ENCODE measurements around the gene MRPS23. TPM values are rescaled to one million over a fixed set of nuclear protein-coding genes. Genes with fewer than 3 reads are reported as not detected.
"Not testable (repeated sequence)": the region's sequence is repeated elsewhere in the genome, so short reads cannot be mapped to it uniquely, and the experiment has no call there.

Gene MRPS23
- total RNA-seq, 1 experiment from 2014 or later: 70.3 TPM

DNA sequence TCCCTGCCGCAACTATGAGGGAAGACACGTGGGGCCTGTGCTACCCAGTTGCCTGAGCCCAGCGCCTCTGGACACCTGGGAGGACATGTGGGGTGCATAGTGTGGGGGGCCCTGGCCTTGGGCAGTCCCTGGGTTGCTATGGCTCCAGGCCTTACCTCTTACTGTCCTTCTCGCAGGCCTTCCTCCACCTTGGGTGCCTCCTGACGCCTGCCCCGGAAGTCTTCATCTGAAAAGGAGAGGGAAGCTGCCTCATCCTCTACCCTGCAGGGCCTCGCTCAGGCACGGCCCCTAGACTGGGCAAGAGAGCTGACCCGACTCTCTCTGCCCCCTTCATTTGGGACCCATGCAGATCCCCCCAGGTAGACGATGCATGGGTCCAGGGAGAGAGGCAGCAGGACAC lies 16.5 kb upstream of the MRPS23 start:
- no peak for DNase-seq (ENCODE audit: extremely low read depth, low read depth)

DNA sequence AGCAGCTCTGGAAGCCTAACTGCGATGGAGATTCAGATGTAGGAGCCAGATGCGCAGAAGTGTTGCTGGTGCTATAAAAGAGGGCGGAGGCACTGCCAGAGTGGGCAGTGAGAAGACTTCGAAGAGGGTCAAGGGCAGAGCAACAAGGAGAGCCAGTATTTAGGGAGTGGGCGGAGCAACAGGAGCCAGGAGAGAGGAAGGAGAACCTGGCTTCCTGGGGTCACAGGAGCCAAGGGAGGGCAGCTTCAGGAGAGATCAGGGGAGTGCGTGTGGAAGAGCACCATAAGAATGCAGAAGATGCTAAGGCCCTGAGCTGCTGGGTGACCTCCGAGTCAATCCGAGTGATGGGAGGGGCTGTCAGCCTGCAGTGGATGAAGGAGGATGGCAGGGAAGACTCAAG lies 14.4 kb upstream of the MRPS23 start:
- DNase-seq (ENCODE audit: extremely low read depth, low read depth): no peak

DNA sequence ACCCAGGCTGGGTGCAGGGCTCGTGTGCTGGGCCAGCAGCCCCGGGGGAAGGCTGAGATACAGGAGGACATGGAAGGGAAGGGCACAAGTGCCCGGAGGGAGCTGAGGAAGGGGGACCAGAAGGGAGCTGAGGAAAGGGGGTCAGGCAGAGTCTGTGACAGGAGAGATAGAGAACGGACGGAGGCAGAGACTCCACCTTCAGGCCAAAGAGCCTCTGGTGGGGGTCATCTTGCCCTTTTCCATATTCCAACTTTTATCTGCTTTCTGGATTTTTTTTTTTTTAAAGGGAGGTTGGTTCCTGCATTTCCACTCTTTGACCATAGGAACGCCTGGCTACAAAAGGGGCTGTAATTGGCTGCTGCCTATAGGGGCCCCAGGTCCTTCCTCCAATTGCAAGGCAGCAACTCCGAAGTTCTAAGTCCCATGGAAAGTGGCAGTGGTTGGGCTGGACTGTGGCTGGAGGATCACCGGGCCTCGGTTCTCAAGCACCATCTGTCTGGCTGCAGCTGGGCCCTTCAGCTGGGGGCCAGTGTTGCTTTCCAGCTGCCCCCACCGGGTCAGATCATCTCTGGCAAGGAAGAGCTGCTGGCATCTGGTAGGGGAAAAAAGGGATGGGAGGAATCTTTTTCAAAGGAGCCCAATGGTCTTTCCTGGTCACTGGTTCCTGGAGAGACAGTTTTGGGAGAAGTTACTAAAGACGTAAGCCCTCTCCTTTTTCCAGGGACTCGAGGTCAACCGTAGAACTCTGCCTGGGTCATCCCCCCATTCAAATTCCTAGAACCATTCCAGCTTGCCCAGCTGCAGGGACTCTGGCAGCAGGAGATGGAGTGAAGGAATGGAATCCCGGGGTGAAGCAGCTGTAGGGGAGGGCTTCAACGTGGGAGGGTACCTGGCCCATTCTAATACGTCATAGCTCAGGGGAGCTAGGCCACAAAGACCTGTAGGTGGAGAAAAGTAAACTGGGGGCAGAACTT lies 13.1 kb upstream of the MRPS23 start:
- DNase-seq (ENCODE audit: extremely low read depth, low read depth): no peak

DNA sequence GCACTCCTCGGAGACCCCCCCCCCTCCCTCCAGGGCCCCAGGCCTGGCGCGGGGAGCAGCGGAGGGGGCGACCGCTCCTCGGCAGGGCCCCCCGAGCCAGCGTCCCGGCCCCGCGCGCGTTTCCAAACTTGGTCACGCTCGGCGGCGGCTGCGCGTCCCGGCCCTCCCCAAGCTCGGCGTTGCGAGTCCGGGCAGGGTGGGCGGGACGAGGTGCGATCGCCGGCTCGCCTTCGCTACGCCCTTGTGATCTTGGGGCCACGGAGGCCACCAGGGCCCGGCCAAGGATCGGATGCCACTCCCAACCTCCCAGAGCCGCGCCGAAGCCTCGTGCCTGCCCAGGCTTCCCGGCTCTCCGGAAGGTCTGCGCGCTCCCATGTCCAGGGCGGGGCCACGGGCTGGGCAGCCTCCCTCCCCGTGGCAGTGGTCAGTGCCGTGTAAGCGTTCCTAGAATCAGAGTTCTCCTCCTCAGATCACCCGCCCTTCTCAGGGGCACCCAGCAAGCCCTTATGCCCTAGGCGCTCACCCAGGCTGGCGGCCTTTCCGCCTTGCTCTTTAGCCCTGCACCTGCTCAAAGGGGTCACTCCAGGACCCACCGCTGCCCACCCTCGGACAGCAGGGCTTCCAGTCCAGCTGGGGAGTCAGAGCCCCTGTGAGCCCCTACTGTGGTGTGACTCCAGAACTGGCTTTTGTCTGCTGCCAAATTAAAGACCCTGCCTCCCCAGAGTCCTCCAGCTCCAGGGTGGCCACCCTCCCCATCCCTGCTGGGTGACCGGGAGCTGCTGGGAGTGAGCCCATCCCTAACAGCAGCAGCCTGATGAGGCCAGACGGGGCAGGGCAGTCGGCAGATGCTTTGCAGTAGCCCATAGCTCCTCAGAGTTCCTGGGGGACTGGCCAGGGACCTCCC lies 12.2 kb upstream of the MRPS23 start:
- no peak for DNase-seq (ENCODE audit: extremely low read depth, low read depth)

DNA sequence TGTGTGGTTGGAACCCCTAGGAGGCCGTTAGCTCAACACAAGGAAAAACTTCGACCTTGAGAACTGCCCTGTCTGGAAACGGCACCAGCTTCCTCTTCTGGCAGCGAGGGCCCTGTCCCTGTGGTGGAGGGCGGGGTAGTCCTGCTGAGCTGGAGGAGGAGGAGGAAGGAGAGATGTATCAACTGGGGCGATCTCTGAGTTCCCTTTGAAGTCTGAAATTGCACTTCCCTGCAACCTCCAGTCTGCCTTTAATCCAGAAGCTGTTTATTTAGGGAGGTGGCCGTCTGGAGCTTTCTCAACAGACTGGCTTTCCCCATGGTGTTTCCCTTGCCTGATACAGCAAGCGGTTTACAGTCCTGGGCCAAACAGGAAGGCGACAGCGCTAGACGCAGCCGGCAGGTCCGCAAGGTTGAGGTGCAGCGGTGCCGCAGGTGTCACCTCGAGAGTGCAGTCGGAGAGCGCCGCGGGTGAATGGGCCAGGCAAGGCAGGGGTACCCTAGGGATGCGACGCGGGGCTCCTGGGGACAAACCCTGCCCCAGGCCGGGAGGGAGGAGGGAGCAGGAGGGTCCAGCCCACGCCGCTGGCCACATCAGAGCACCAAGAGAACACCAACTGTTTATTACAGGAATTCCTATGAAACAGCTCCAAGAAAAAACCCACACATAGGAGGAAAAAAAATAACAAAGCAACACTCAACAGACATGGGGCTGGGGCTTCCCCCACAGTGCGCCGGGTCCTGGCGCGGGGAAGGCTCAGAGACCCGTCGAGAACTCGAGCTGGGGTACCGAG lies 11.4 kb upstream of the MRPS23 start:
- DNase-seq (ENCODE audit: extremely low read depth, low read depth): no peak

DNA sequence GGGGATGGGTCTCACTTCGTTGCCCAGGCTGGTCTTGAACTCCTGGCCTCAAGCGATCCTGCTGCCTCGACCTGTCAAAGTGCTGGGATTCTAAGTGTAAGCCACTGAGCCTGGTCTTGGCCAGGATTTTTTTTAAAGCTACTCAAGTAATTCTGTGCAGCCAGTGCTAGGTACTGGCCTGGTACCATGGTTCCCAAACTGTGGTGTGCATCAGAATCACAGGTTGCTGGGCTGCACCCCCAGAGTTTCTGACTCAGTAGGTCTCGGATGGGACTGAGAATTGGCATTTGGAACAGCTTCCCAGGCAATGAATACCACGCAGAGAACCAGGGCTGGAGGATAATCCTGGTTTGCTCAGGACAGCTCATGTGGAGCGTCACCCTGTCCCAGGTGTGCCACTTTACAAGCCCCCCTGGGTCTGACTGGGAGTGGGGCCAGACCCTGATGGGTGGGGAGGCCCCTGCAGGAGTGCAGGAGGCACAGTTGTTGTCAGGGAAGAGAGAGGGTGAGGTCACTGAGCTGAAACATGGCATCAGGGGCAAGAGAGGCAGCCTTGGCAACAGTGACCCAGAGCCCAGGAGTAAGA lies 10.7 kb upstream of the MRPS23 start:
- DNase-seq (ENCODE audit: extremely low read depth, low read depth): no peak

DNA sequence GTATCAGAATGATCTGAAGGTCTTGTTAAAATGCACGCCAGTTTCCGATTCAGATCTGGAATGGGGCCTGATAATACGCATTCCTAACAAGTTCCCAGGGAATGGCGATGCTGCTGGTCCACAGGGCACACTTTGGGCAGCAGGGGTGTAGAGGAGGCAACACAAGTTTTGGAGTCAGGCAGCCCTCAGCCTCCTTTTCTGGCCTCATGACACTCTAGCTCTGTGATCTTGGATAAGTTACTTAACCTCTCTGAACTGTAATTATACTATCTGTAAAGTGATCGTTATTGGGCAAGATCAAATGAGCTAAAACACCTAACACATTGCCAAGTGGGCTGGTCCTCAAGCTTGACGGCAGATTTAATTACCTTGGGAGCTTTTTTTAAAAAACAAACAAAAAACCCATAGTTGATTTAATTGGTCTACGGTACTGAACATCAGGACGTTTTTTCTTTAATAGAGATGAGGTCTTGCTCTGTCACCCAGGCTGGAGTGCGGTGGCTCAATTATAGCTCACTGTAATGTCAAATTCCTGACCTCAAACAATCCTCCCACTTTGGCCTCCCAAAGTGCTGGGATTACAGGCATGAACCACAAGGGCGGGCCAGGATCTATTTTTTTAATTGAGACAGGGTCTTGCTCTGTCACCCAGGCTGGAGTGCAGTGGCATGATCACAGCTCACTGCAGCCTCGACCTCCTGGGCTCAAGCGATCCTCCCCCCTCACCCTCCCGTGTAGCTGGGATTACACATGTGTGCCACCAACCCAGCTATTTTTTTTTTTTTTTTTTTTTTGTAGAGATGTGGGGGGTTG lies 10.0 kb upstream of the MRPS23 start:
- no peak for DNase-seq (ENCODE audit: extremely low read depth, low read depth)

DNA sequence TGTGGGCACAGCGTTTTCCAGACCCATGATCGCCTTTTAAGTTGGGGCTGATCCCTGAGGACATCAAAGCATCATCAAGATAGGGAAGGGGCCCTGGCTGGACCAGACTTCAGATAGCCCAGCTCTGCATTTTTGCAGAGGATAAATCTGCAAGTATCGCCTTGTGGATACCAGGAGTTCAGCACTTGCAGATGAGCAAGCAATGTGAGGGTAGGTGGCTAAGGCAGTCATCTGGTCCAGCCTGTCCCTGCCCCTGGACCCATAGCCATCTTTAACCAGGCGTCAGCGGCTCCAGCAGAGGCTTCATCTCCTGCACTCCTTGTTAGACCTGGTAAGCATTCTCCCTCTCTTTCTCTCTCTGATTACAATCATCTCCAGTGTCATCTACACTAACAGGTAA lies 9.0 kb upstream of the MRPS23 start:
- DNase-seq (ENCODE audit: extremely low read depth, low read depth): no peak

DNA sequence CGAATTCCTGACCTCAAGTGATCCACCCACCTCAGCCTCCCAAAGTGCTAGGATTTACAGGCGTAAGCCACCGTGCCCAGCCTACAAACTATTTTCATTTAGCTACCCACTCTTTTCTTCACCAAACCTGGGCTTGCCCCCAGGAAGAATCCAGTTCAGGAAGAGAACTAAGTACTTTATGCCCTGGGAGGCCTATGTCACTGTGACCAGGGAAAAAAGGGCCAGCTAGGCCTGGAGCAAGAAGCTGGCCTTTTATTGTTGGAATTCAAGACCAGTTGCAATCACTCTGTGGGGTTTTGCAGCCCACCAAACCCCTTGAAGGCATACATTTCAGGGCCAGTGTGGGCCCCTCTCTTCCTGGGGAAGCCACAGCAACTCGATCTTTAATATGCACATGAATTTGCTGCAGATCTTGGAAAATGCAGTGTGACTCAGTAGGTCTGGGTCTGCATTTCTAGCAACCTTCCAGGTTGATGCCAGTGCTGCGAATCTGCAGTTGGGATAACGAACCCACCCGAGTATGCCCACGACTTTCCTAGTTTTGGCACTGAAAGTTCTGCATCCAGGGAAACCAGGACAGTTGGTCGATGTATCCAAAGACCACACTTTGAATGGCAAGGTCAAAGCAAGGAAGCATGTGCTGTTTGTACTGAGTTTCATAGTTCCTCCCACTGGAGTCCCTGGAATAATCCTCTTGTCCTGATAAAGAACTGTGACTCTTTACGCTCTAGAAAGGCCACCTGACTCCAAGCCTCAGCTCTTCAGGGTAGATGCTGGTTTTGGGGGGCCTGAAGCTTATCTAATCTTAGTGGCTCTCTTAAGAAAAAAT lies 7.2 kb upstream of the MRPS23 start:
- DNase-seq (ENCODE audit: extremely low read depth, low read depth): no peak

DNA sequence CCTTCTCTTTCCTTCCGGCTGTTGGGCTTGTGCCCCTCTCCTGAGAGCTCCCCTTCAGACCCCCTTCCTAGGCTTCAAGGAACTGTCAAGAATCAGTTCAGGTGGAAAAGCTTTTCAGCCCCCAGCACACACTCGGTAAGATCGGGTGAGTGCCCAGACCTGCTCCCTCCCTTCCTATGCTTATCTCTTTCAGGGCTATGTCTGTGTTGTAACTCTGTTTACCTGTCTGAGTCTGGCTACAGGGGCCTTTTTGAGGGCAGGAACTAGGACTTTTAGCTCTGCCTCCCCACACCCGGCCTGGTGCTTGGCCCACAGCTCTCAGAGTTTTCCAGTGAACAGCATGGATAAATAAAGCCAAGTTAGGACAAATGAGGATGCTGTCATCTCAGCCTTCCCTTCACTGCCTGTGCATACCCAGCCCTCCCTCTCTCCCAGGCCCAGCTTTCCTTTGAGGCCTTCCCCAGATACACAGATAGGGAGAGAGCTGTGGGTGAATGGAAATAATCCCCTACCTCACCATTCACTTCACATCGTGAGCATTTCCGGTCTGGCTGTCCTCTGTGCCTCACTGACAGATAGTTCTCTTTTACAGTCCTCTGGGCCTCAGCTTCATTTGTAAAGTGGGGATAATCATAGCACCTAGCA lies 5.7 kb upstream of the MRPS23 start:
- no peak for DNase-seq (ENCODE audit: extremely low read depth, low read depth)

DNA sequence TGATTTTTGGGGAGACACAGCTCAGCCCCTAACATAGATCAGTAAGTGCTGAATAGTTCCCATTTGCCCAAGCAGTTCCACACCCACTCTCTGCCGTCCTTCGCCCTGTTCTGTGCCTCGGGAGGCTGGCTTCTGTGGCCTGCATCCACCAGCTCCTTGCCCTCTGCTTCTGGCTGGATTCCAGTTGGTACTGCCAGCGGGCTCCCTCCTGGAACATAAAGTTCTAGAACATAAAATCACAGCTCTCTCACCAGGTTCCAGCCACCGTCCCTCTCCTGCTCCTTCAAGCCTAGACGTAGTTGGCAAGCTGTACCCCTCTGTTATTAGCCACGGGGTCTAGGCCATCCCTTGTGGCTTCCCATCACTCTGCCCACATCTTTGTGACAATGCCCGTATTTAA lies 3.9 kb upstream of the MRPS23 start:
- no peak for DNase-seq (ENCODE audit: extremely low read depth, low read depth)

DNA sequence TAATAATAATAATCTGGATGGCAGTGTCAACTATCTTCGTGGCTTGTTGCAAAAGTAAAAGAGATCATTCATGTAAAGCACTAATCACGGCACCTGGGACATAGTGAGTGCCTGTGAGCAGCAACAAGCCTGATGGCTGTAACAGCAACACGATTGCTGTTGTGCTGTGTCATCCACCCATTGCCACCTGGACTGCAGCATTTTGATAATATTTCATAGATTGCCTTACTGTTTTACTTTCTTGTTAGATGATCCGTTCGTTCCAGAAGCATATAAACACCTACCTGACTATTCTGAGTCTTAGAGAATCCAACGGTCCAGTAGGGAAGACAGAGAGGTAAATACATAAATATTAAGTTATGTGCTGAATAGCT lies 3.1 kb upstream of the MRPS23 start:
- DNase-seq (ENCODE audit: extremely low read depth, low read depth): no peak

DNA sequence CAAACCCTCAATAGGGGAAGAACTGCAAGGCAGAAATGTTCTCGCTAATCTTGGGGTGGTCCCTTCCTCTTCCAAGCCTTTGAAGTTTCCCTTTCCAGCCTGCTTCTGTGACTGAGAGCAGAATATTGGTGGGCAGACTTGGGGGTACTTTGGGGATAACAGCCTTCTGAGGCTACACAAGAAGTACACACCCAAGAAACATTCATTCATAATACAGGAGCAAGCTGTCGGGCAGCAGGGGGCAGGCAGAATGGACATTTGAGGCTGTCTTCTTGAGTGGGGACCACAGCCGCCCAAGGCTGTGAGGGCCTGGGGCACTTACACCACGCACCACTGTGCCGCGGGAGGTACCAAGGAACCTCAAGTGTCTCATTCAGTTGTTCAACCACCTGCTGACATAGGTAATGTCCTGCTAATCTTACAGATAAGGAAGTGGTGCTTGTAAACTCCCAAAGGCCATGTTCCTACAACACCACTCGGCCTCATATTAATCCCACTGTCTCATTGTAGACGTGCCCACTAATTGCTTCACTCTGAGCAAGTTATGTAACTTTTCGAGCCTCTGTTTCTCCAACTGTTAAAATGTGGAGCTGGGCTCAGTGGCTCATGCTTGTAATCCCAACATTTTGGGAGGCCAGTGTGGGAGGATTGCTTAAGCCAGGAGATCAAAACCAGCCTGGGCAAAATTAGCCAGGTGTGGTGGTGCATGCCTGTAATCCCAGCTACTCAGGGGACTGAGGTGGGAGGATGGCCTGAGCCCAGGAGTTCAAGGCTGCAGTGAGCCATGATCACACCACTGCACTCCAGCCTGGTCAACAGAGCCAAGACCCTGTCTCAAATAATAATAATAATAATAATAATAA lies 2.5 kb upstream of the MRPS23 start:
- DNase-seq (ENCODE audit: extremely low read depth, low read depth): no peak

DNA sequence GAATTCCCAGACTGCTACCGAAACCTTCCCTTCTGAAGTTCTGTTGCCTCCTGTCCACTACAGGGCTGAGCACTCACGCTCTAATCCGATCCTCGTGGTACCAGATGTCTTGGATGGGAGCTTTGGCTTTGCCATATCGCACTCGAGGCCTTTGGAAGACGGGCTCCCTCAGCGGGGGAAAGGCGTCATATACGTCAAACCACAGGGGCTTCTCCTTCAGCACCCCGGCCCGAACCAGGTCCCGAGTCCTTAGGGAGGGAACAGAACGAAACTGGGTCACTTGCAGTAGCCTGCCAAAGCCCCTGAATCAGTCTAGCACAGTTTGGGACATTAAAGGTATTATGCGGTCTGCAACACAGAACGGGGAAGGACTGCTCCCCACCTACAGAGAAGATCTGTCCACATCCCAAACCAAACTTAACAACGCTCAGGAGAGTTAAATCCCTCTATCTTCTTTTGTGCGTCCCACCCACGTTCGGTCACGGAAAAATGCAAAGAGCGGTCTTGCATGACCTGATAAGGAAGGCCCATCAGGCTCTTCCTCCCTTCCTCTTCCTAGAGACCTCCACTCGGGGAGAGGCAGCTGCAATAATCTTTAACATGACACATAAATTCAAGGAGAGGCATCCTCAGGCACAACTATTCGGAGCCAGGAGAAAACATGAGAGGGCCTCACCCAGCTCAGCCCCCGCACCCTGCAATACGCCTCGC lies 526 bp downstream of the MRPS23 start:
- DNase-seq (ENCODE audit: extremely low read depth, low read depth): no peak

DNA sequence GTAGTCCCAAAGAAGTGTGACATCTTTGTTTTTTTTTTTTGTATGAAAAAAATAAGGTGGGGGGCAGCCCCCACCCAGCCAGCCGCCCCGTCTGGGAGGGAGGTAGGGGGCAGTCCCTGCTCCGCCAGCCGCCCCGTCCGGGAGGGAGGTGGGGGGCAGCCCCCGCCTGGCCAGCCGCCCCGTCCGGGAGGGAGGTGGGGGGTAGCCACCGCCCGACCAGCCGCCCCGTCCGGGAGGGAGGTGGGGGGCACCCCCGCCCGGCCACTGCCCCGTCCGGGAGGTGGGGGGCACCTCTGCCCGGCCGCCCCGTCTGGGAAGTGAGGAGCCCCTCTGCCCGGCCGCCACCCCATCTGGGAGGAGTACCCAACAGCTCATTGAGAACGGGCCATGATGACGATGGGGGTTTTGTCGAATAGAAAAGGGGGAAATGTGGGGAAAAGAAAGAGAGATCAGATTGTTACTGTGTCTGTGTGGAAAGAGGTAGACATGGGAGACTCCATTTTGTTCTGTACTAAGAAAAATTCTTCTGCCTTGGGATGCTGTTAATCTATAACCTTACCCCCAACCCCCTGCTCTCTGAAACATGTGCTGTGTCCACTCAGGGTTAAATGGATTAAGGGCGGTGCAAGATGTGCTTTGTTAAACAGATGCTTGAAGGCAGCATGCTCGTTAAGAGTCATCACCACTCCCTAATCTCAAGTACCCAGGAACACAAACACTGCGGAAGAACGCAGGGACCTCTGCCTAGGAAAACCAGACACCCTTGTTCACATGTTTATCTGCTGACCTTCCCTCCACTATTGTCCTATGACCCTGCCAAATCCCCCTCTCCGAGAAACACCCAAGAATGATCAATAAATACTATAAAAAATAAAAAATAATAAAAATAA lies 3.5 kb downstream of the MRPS23 start:
- not testable (repeated sequence) for DNase-seq (ENCODE audit: extremely low read depth, low read depth)

DNA sequence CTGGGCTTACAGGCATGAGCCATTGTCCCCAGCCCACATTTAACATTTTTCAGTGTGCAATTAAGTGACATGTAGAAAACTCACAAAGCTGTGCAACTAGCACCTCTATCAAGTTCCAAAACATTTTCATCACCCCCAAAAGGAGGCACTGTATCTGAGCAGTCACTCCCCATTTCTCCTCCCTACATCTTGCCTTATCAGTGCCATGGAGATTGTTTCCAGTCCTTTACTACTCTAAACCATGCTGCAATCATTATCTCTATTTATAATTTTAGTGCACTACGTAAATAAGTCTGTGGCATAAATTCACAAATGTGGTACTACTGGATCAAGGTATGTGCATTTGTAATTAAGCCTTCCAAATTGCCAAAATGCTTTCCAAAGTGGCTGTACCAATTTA lies 7.6 kb downstream of the MRPS23 start:
- no peak for DNase-seq (ENCODE audit: extremely low read depth, low read depth)

Measured in NCI-H460 (cell line).